ENCODE results near the gene RPL18A. TPM values are rescaled to one million over a fixed set of nuclear protein-coding genes. Genes with fewer than 3 reads are reported as not detected.

The RPL18A gene
- total and polyA plus RNA-seq, 2 experiments from 2014 or later: 1,314 to 2,829 TPM

DNA sequence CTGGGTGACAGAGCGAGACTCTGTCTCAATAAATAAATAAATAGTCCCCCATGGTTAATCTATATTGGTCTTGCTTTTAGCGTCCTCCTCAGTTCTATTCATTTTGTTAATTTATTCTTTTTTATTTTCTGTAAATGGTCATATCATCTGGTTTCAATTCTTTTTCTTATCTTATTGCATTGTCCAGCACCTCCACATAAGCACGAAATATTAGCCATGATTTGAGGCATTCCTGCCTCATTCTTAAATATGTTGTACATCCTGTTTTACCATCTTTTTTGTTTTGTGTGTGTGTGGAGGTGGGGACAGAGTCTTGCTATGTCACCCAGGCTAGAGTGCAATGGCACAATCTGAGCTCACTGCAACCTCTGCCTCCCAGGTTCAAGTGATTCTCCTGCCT, 48.5 kb downstream of the RPL18A start:
- ATAC-seq (no peak), DNase-seq (ENCODE audit: low spot score) (no peak)
- Histone ChIP-seq H3K4me1 (ENCODE audit: insufficient read depth) (no peaks in the 10 kb centered on the region), H3F3A (replicated peaks; ENCODE audit: low read depth) (peaks cover 3% of the 10 kb centered on the region; the same call in 1 of the 2 replicates), H3K27ac (ENCODE audit: low read depth) (no peak overlapping the region), H3K36me3 (ENCODE audit: insufficient read depth) (peaks cover 11% of the 10 kb centered on the region; the same call in 1 of the 2 replicates), H3K9me2 (ENCODE audit: insufficient read depth) (no peaks in the 10 kb centered on the region), H3K4me3 (no peak overlapping the region), H2AFZ (no peak overlapping the region), H3K27me3 (ENCODE audit: insufficient read depth) (no peaks in the 10 kb centered on the region), H4K20me1 (replicated peaks; ENCODE audit: insufficient read depth) (no peaks in the 10 kb centered on the region), H3K79me2 (replicated peaks; ENCODE audit: insufficient read depth) (no peaks in the 10 kb centered on the region), H3K4me2 (no peak overlapping the region)
- H3K4me3 Mint-ChIP-seq: no peak overlapping the region
- H3K27me3 Mint-ChIP-seq (ENCODE audit: insufficient read depth, low read depth, poor library complexity): peaks cover 6% of the 10 kb centered on the region
- peaks cover 23% of the 10 kb centered on the region for H3K9me3 Mint-ChIP-seq
- TF ChIP-seq JUNB (IDR thresholded peaks at IDR 0.05; ENCODE audit: unreplicated experiment) (no peak), EZH2 (IDR thresholded peaks at IDR 0.05; ENCODE audit: low read depth, unreplicated experiment) (no peak), ZNF462 (CRISPR knock-in tag; IDR thresholded peaks at IDR 0.05) (no peak), EZH2phosphoT487 (IDR thresholded peaks at IDR 0.05; ENCODE audit: unreplicated experiment) (no peak), ZNF331 (CRISPR knock-in tag; IDR thresholded peaks at IDR 0.05; ENCODE audit: low read depth) (no peak), ZNF114 (CRISPR knock-in tag; IDR thresholded peaks at IDR 0.05) (no peak), STAT1 (IDR thresholded peaks at IDR 0.05; ENCODE audit: unreplicated experiment) (no peak), POLR2AphosphoS5 (IDR thresholded peaks at IDR 0.05; ENCODE audit: low read depth) (no peak)
- TF ChIP-seq, protein P1, sequence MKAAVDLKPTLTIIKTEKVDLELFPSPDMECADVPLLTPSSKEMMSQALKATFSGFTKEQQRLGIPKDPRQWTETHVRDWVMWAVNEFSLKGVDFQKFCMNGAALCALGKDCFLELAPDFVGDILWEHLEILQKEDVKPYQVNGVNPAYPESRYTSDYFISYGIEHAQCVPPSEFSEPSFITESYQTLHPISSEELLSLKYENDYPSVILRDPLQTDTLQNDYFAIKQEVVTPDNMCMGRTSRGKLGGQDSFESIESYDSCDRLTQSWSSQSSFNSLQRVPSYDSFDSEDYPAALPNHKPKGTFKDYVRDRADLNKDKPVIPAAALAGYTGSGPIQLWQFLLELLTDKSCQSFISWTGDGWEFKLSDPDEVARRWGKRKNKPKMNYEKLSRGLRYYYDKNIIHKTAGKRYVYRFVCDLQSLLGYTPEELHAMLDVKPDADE (IDR thresholded peaks at IDR 0.05): no peak
- TF ChIP-seq, protein P2, sequence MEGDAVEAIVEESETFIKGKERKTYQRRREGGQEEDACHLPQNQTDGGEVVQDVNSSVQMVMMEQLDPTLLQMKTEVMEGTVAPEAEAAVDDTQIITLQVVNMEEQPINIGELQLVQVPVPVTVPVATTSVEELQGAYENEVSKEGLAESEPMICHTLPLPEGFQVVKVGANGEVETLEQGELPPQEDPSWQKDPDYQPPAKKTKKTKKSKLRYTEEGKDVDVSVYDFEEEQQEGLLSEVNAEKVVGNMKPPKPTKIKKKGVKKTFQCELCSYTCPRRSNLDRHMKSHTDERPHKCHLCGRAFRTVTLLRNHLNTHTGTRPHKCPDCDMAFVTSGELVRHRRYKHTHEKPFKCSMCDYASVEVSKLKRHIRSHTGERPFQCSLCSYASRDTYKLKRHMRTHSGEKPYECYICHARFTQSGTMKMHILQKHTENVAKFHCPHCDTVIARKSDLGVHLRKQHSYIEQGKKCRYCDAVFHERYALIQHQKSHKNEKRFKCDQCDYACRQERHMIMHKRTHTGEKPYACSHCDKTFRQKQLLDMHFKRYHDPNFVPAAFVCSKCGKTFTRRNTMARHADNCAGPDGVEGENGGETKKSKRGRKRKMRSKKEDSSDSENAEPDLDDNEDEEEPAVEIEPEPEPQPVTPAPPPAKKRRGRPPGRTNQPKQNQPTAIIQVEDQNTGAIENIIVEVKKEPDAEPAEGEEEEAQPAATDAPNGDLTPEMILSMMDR (conservative IDR thresholded peaks at IDR 0.05; ENCODE audit: low read depth in 2 of 2): no peak
- peaks cover 9% of the 10 kb centered on the region; the same call in 2 of the 3 replicates for H3K36me3 Mint-ChIP-seq (ENCODE audit: low read depth)
- peaks cover 5% of the 10 kb centered on the region; the same call in 2 of the 3 replicates for H3K4me1 Mint-ChIP-seq
- H3K27ac Mint-ChIP-seq: no peak overlapping the region

Data from GM23338 (cell line).